HepG2 (cell line): ENCODE data around the gene CHN2. TPM values are rescaled to one million over a fixed set of nuclear protein-coding genes. Genes with fewer than 3 reads are reported as not detected.

Experiments used
- CEBPB ChIP-seq: IDR thresholded peaks from 2 replicates; pipeline ENCODE4 v1.6.1; 2011; ENCODE audit warnings: low read depth, low read length, improper control_type of control experiment, borderline replicate concordance
- FOSL2 ChIP-seq: sonication (generic); formaldehyde crosslinking; IDR thresholded peaks from 2 replicates; pipeline ENCODE4 v1.4.0; 2020; ENCODE audit warnings: missing genetic modification reagents
- FOXA1 ChIP-seq, 2 experiments: fragments of 450-650 bp in 1 of 2; sonication (generic) in 1 of 2; formaldehyde crosslinking in 1 of 2; IDR thresholded peaks; 2 replicates each; pipeline versions ENCODE4 v1.4.0 to v1.6.1; 2016 to 2020; ENCODE audit warnings: missing genetic modification reagents in 1 of 2
- FOXP1 ChIP-seq, 2 experiments: fragments of 450-650 bp in 1 of 2; IDR thresholded peaks; 2 replicates each; pipeline ENCODE4 v1.6.1; 2017 to 2018; ENCODE audit warnings: antibody characterized with exemption in 1 of 2
- NCOR1 ChIP-seq: fragments of 200-600 bp; sonication (generic); IDR thresholded peaks from 2 replicates; pipeline ENCODE4 v1.7.0; 2017; ENCODE audit warnings: antibody characterized with exemption, low read length, borderline replicate concordance
- SOX5 ChIP-seq: IDR thresholded peaks from 2 replicates; pipeline ENCODE4 v1.6.1; 2016; ENCODE audit warnings: borderline replicate concordance
- TRIM24 ChIP-seq: sonication (generic); formaldehyde crosslinking; IDR thresholded peaks from 2 replicates; pipeline ENCODE4 v1.8.0; 2022; ENCODE audit warnings: mild to moderate bottlenecking, missing genetic modification reagents
- ZNF205 ChIP-seq: IDR thresholded peaks from 2 replicates; pipeline ENCODE4 v1.6.1; 2018; ENCODE audit warnings: missing biosample characterization, missing genetic modification reagents
- ZNF749 ChIP-seq: sonication (generic); formaldehyde crosslinking; IDR thresholded peaks from 2 replicates; pipeline ENCODE4 v1.8.0; 2022; ENCODE audit warnings: mild to moderate bottlenecking, missing genetic modification reagents, moderate library complexity, borderline replicate concordance
- ZSCAN9 ChIP-seq: IDR thresholded peaks from 2 replicates; pipeline ENCODE4 v1.6.1; 2016; ENCODE audit warnings: borderline replicate concordance
- polyA plus RNA-seq, 8 experiments: library from polyadenylated mRNA; depleted of rRNA in 3 of 8; stranded (reverse) in 7 of 8; unstranded in 1 of 8; fragments of >200 nt; fragmentation: Illumina TruSeq in 4 of 8; extraction: Trizol in 4 of 8; gene quantifications; 2 replicates each; pipeline versions ENCODE4 v1.2.1 to v1.2.3, GENCODE V29; 2011 to 2016; ENCODE audit warnings: low read depth in 4 of 8, missing spikeins in 1 of 8, mixed read lengths in 1 of 8; ENCODE audit not compliant: insufficient read depth in 1 of 8
- total RNA-seq, 5 experiments: library from RNA; depleted of rRNA; stranded (reverse); fragments of >200 nt; fragmentation: Illumina TruSeq; extraction: Trizol; gene quantifications; 2 replicates each; pipeline ENCODE4 v1.2.3, GENCODE V29; 2016; ENCODE audit warnings: low read depth in 1 of 5
- TF ChIP-seq, protein P1 (sequence below): sonication (generic); formaldehyde crosslinking; IDR thresholded peaks from 2 replicates; pipeline ENCODE4 v1.4.0; 2020; ENCODE audit warnings: missing genetic modification reagents
- TF ChIP-seq, protein P2 (sequence below): sonication (generic); formaldehyde crosslinking; IDR thresholded peaks from 2 replicates; pipeline ENCODE4 v1.8.0; 2022; ENCODE audit warnings: low read depth, missing genetic modification reagents

The CHN2 gene
- total and polyA plus RNA-seq, 2 of the 13 experiments (the other 11 are each of a cell fraction or from before 2014, with no cell fraction given): 23.5 to 30.5 TPM

DNA sequence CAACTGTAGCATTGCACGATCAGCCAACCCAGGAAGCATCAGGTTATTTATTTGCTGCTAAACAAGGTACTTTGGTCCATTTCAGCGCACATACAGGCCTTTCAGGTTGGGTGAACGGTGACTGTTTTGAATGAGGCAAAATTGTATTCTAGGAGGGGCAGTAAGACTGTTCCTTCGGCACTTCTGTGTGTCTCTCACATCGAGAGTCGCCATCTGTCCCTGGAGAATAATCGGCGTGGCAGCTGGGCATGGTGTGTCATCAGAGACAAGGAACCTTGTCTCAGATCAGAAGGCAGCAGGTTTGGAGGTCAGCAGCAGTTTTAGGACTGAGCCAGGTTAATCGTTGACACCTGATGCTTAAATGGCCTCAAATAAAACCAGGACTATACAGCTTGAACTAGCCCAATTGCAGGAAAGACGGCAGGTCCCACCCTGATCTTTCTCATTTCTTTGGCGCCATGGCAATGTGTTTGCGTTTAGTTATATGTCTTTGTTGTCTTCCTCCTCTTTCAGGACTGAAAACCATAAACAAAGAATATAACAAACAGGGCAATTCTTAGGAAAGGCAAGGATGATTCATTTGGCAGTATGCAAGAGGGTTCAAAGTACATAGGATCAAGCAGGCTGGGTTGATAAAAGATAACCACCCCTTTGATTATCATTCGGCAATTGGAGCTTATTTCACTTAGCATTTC lies 277.0 kb downstream of the CHN2 start (continued):
- TF ChIP-seq CEBPB (0 out of 2 replicates have a peak, but pooled peaks have one; percentile 6), FOSL2 (CRISPR knock-in tag) (peak; percentile 77), FOXA1 (IDR thresholded peaks at IDR 0.05) (no peak), FOXA1 (CRISPR knock-in tag; IDR thresholded peaks at IDR 0.05) (no peak), FOXP1 (IDR thresholded peaks at IDR 0.05) (no peak), FOXP1 (CRISPR knock-in tag; IDR thresholded peaks at IDR 0.05) (peak; percentile 40; the same call in 1 of the 2 replicates), ZSCAN9 (CRISPR knock-in tag) (no peak), ZNF205 (no peak), SOX5 (CRISPR knock-in tag) (peak; percentile 48; the same call in 1 of the 2 replicates), TRIM24 (CRISPR knock-in tag) (no peak), ZNF749 (CRISPR knock-in tag) (no peak), NCOR1 (peak; percentile 39; the same call in 1 of the 2 replicates)
- TF ChIP-seq, protein P1, sequence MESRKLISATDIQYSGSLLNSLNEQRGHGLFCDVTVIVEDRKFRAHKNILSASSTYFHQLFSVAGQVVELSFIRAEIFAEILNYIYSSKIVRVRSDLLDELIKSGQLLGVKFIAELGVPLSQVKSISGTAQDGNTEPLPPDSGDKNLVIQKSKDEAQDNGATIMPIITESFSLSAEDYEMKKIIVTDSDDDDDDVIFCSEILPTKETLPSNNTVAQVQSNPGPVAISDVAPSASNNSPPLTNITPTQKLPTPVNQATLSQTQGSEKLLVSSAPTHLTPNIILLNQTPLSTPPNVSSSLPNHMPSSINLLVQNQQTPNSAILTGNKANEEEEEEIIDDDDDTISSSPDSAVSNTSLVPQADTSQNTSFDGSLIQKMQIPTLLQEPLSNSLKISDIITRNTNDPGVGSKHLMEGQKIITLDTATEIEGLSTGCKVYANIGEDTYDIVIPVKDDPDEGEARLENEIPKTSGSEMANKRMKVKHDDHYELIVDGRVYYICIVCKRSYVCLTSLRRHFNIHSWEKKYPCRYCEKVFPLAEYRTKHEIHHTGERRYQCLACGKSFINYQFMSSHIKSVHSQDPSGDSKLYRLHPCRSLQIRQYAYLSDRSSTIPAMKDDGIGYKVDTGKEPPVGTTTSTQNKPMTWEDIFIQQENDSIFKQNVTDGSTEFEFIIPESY (CRISPR knock-in tag): peak; percentile 76
- TF ChIP-seq, protein P2, sequence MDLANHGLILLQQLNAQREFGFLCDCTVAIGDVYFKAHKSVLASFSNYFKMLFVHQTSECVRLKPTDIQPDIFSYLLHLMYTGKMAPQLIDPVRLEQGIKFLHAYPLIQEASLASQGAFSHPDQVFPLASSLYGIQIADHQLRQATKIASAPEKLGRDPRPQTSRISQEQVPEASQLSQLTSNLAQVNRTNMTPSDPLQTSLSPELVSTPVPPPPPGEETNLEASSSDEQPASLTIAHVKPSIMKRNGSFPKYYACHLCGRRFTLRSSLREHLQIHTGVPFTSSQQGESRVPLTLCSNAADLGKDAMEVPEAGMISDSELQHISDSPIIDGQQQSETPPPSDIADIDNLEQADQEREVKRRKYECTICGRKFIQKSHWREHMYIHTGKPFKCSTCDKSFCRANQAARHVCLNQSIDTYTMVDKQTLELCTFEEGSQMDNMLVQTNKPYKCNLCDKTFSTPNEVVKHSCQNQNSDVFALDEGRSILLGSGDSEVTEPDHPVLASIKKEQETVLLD: no peak
- TF ChIP-seq, all 625 proteins: peak for 18
